HG03565 (cell line): ENCODE results near the gene CYP24A1.

Experiments
- ATAC-seq: cut with Tn5 transposase; IDR thresholded peaks from one replicate; pipeline ENCODE4 v1.9.1; 2021; ENCODE audit warnings: mild to moderate bottlenecking, moderate library complexity; ENCODE audit not compliant: unreplicated experiment

The CYP24A1 gene

GRCh38 chr20:54158856-54159418 lies 14.8 kb downstream of the CYP24A1 start:
- no peak for ATAC-seq

- no peak for ATAC-seq
Observed at GRCh38 chr20:54158226-54158625, 15.6 kb downstream of the CYP24A1 start.

DNA sequence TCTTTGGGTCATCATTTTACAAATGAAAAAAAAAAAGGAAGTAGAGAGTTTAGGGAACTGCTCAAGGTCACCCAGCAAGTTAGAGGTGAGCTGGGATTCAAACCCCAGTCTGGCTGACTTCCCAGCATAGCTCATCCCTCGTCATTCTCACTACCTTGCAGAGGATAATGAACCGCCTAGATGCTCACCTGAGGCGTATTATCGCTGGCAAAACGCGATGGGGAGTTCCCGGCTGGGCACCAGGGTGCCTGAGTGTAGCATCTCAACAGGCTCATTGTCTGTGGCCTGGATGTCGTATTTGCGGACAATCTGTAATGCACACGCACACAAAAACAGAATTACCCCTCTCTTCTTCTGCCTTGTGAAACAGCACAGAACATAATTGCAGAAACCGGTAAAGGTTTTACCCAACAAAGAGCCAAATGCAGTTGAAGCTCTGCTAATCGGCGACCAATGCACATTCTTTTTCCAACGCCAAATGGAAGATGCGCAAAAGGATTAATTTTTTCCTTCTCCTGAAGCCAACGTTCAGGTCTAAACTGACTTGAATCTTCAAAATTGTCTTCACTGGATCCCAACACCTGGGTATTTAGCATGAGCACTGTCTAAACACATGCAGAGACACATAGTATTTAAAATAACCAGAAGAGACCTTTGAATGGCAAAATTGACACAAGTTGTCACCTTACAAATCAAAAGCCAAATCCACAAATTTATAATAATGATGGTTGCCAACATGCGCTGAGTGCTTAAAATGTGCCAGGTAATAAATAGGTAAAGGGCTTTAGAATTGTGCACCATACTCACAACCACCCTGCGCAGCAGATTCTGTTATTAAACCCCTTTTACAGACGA lies 16.6 kb downstream of the CYP24A1 start:
- no peak for ATAC-seq

DNA sequence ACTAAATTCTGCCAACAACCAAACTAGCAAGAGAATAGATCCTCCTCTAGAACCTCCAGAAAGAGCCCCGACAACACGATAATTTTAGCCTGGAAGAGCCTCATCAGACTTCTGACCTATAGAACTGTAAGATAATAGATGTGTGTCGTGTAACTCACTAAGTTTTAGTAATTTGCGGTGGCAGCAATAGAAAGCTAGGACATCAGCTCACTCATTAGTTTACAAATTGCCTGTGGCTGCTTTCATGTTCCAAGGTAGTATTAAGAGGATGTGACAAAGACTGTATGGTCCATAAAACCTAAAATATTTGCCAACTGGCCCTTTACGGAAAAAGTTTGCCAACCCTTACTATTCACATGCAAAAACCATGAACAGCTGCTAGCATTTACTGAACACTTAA lies 17.3 kb downstream of the CYP24A1 start:
- no peak for ATAC-seq

- ATAC-seq: no peak
Observed at GRCh38 chr20:54155736-54156317, 18.0 kb downstream of the CYP24A1 start.

DNA sequence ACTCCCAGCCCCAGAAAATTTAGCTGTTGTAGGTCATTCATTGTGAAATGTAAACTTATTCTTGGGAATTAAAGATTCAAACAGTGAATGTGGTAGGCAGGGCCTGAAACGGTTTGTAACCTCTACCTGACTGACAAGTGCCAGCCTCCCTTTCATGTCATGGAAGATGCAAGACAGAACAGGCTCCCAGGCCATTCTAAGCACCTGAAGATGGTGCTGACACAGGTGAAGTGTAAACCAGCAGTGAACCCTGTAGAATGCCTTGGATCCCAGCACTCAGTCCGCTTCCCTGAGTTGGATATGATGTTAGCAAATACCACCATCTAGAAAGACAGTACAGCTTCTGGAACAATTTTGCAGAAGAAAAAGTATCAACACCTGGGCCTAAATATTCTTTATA lies 19.3 kb downstream of the CYP24A1 start:
- no peak for ATAC-seq

- ATAC-seq: no peak
Observed at GRCh38 chr20:54153847-54154246, 19.9 kb downstream of the CYP24A1 start.

GRCh38 chr20:54153041-54153327 lies 20.8 kb downstream of the CYP24A1 start:
- no peak for ATAC-seq

DNA sequence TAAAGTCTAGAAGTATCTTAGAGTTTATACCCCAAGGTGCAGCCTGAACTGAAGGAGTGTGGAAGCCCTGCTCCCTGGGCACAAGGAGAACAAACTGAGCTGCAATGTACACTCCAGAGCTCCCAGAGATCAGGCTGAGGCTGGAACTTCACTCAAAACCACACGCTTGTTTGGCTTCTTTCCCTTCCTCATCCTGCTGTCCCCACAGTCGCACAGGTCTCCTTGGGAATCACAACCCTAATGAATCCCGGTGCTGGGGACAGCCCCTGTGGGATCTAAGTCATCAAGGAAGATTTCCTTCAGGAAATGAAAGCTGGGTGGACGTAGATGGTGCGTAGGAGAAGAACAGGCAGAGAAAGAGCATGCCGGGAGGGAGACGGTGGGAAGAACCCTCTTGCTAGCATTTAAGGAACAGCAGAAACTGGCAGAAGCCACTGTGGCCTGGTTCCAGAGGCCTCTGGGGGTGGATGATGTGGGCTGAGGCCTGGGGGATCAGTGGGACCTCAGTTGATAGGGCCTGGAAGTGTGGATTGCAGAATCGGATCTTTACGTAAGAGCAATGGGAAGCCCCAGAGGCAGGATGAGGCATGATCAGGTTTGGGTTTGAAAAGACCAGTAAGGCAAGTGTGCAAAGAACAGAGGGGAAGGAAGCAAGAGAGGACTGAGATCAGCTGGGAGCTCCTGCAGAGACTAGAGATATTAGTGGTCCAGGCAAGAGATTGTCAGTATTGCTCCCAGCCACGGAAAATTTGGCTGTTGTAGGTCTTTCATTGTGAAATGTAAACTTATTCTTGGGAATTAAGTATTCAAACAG lies 21.4 kb downstream of the CYP24A1 start:
- no peak for ATAC-seq

GRCh38 chr20:54151511-54152226 lies 22.1 kb downstream of the CYP24A1 start:
- ATAC-seq: no peak

GRCh38 chr20:54151075-54151439 lies 22.7 kb downstream of the CYP24A1 start:
- no peak for ATAC-seq

- ATAC-seq: no peak
Observed at GRCh38 chr20:54149765-54150264, 24.0 kb downstream of the CYP24A1 start.

- no peak for ATAC-seq
Observed at GRCh38 chr20:54148947-54149764, 24.6 kb downstream of the CYP24A1 start.

DNA sequence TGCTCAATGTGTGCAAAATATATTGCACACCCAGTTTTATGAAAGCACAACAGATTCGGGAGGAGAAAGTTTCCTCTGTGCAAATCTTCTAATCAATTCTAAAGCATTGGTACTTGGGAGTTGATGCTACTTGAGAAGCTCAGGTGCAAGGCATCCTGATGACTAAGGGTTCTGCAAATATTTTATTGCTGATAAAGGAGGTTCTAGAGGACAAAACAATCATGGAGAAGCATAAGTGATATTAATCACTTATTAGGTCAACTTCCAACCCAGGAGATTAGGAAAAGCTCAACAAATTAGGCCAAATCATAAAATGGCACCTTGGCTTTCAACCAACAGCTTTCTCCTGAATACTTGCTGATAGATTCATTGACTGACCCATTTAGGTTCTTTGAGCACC lies 27.1 kb downstream of the CYP24A1 start:
- ATAC-seq: no peak

GRCh38 chr20:54144847-54145414 lies 28.9 kb downstream of the CYP24A1 start:
- no peak for ATAC-seq

- no peak for ATAC-seq
Observed at GRCh38 chr20:54140927-54141566, 32.7 kb downstream of the CYP24A1 start.

DNA sequence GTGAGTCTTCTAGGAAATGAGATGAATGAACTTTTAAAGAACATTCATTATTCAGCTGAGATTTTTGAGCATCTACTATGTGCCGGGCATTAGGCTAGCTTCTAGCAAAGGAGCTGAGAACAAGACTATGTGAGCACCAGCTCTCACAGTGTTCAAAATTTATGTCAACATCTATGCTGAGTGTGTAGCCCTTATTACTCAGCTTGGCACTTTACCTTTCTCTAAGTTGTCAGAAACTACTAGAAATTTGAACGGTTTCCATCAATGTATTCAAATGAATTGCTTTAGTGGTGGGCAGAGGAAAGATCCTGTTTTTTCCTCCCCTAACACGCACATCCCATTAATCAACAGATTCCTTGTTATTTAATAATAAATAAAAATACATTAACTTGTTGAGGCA lies 33.3 kb downstream of the CYP24A1 start:
- no peak for ATAC-seq

- no peak for ATAC-seq
Observed at GRCh38 chr20:54140067-54140466, 33.7 kb downstream of the CYP24A1 start.

GRCh38 chr20:54139188-54139587 lies 34.6 kb downstream of the CYP24A1 start:
- no peak for ATAC-seq
